ENCODE results near the gene KRT86. TPM values are rescaled to one million over a fixed set of nuclear protein-coding genes. Genes with fewer than 3 reads are reported as not detected.
"Not testable (repeated sequence)": the region's sequence is repeated elsewhere in the genome, so short reads cannot be mapped to it uniquely, and the experiment has no call there.

The KRT86 gene
- total and polyA plus RNA-seq, 10 donors: 0.08 to 0.26 (median 0.13) TPM; not detected in 6

DNA sequence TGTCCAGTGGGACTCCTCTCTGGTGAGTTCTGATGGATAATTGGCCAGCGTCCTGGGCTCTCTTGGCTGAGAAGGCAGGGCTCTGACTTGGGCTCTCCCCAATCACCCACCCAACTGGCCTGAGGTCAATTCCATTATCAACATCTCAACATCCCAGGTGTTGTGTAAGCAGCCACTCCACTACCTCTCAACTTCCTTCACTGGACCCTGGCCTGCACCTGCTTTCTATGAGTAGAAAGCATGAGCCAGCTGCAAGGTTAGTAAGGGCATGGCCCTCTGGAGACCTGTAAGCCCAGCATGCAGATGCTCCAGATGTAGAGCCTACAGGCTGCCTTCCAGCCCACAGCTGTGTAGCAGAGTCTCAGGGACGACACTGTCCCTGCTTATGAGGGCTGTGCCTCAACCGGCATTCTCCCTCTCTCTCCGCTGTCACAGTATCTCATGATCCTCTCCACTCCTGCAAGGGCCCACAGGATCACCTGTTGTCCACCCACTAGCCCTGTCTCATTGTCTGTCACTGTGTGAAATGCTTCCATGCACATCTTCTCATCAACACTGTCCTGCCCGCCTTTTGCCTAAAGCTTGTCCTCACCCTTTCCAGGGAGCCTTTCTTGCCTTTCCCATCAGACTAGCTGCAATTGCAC is 22.2 kb downstream of the KRT86 start:
- intact Hi-C loops (cut with DNase I; ENCODE audit: low total_unique reads): no loop called here
- H3K27me3 ChIP-seq (replicated peaks in 1 of 7): peaks cover 0 to 24% (median 0%) of the 10 kb centered on the region in 7 donors
- peak; percentile 41 for DNase-seq
- H3K4me1 ChIP-seq: no peaks in the 10 kb centered on the region
- no peak overlapping the region for H3K4me3 ChIP-seq
- TF ChIP-seq POLR2A (IDR thresholded peaks at IDR 0.05): no peak
- no peak for TF ChIP-seq POLR2AphosphoS5 (IDR thresholded peaks at IDR 0.05)
- TF ChIP-seq, protein P1, sequence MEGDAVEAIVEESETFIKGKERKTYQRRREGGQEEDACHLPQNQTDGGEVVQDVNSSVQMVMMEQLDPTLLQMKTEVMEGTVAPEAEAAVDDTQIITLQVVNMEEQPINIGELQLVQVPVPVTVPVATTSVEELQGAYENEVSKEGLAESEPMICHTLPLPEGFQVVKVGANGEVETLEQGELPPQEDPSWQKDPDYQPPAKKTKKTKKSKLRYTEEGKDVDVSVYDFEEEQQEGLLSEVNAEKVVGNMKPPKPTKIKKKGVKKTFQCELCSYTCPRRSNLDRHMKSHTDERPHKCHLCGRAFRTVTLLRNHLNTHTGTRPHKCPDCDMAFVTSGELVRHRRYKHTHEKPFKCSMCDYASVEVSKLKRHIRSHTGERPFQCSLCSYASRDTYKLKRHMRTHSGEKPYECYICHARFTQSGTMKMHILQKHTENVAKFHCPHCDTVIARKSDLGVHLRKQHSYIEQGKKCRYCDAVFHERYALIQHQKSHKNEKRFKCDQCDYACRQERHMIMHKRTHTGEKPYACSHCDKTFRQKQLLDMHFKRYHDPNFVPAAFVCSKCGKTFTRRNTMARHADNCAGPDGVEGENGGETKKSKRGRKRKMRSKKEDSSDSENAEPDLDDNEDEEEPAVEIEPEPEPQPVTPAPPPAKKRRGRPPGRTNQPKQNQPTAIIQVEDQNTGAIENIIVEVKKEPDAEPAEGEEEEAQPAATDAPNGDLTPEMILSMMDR (IDR thresholded peaks at IDR 0.05 in 8 of 11, conservative IDR thresholded peaks at IDR 0.05 in 3 of 11): no peak
- WGBS, 5 donors: 86 to 100% (median 89%) methylated on average over 4 to 5 of the region's 5 CpGs
- no peak overlapping the region for H3K27ac ChIP-seq
- H3K36me3 ChIP-seq: no peaks in the 10 kb centered on the region
- H3K9me3 ChIP-seq: no peaks in the 10 kb centered on the region

DNA sequence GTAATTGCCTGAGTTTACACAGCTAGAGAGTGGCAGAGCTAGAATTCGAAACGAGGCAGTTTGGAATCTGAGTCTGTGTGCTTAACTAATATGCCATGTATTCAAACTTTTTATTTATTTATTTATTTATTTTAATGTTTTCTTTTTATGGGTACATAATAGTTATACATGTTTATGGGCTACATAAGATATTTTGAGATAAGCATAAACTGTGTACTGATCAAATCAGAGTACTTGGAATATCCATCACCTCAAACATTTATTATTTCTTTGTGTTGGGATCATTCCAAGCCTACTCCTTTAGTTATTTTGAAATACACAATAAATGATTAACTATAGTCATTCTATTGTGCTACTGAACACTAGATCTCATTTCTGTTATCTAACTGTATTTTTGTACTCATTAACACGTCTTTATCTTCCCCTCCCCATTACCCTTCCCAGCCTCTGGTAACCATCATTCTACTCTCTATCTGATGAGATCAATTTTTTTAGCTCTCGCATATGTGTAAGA is 24.3 kb downstream of the KRT86 start:
- H3K4me3 ChIP-seq: no peak overlapping the region
- DNase-seq: no peak
- no peaks in the 10 kb centered on the region for H3K36me3 ChIP-seq
- H3K9me3 ChIP-seq: no peaks in the 10 kb centered on the region
- peaks cover 0 to 24% (median 0%) of the 10 kb centered on the region in 7 donors for H3K27me3 ChIP-seq (replicated peaks in 1 of 7)
- WGBS, 5 donors: 71 to 83% (median 75%) methylated on average over 4 of the region's 4 CpGs
- H3K27ac ChIP-seq: no peak overlapping the region
- no peaks in the 10 kb centered on the region for H3K4me1 ChIP-seq
- TF ChIP-seq, protein P1 (IDR thresholded peaks at IDR 0.05 in 8 of 11, conservative IDR thresholded peaks at IDR 0.05 in 3 of 11): no peak
- TF ChIP-seq POLR2A (IDR thresholded peaks at IDR 0.05) (no peak), POLR2AphosphoS5 (IDR thresholded peaks at IDR 0.05) (no peak)
- intact Hi-C loops (cut with DNase I; ENCODE audit: low total_unique reads): no loop called here

DNA sequence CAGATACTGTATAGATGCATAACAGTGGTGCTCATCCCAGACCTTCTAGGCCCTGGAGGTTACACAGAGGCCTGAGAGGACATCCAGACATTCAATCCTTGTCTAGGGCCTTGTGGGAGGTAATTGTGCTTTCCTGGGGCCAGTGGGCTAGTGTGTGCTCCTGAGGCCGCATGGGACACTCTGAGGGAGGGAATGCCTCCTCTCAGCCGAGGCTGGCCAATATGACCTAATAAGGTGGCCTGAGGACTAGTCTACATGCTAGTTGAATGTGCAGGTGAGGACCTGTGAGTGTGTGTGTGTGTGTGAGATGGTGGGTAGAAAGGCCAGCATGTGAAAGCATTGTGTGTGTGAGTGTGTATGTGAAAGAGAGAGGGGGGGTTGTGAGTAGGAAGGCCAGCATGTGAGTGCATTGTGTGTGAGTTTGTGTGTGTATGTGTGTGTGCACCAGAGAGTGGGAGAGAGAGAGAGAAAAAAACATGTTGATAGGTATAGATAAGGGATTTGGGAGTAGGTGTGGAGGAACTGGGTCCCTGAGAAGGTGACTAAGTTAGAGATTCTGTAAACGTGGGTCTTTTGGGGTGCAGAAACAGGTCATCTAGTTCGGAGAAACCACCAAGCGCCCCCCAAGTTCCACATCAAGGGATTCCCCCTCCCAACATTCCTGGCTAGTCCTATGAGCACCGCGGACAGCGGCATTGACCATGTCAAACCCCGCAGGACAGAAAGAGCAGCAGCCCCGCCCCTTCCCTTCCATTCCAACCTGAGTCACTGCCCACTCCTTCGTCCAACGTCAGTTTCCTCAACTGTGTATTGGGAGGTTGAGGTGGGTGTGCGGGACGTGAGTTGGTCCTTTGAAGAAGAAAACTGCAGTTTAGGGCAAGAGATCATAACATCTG is 26.6 kb downstream of the KRT86 start:
- peak; percentile 34 for DNase-seq
- intact Hi-C loops (cut with DNase I; ENCODE audit: low total_unique reads): no loop called here
- H3K27me3 ChIP-seq (replicated peaks in 1 of 7): peaks cover 0 to 25% (median 0%) of the 10 kb centered on the region in 7 donors
- WGBS, 5 donors: 70 to 79% (median 71%) methylated on average over 14 of the region's 14 CpGs
- no peak overlapping the region for H3K4me3 ChIP-seq
- no peak overlapping the region for H3K27ac ChIP-seq
- peaks cover 0 to 7% (median 0%) of the 10 kb centered on the region in 6 donors for H3K4me1 ChIP-seq
- no peak for TF ChIP-seq POLR2AphosphoS5 (IDR thresholded peaks at IDR 0.05)
- TF ChIP-seq, protein P1 (IDR thresholded peaks at IDR 0.05 in 8 of 11, conservative IDR thresholded peaks at IDR 0.05 in 3 of 11): no peak
- TF ChIP-seq POLR2A (IDR thresholded peaks at IDR 0.05): no peak
- H3K36me3 ChIP-seq: no peaks in the 10 kb centered on the region
- no peaks in the 10 kb centered on the region for H3K9me3 ChIP-seq

DNA sequence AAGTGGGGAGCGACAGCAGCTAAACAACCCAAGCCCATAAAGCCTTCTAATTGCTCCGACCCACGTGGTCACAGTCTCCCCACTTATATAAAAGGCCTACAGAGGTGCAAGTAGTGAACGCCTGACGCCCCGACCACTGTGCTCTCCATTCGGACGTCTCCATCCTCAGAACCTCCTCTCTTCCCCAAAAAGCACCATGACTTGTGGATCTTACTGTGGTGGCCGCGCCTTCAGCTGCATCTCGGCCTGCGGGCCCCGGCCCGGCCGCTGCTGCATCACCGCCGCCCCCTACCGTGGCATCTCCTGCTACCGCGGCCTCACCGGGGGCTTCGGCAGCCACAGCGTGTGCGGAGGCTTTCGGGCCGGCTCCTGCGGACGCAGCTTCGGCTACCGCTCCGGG is 27.3 kb downstream of the KRT86 start:
- WGBS, 5 donors: 84 to 91% (median 88%) methylated on average over 20 to 25 of the region's 31 CpGs
- H3K4me3 ChIP-seq; intact Hi-C loops (cut with DNase I; ENCODE audit: low total_unique reads): not testable (repeated sequence)

DNA sequence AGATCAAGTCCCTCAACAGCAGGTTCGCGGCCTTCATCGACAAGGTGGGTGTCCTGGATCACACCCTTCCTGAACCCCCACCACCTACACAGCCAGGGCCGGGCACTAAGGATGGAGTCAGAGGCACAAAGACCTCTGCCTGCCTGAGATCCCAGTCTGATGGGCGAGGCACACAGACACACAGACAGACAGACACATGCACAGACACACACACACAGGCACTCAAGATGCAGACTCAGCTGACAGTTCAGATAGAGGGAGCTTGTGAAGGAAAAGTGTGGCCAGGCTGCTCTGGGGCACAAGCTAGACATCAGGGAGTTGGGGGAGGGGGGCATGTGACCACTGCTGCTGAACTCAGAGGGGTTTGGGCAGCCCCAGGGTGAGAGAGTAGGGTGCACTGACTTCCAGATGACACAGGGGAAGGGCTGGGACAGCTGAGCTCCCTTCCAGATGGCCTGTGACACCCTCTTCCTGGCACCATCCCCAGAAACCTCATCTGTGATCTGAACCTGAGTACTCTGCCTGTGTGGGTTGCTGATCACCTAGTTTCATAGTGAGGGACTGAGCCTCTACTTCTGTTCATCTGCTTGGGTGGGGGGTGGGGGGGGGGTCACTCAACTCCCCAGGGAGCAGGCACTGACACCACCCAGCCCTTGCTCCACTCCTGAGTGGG is 27.9 kb downstream of the KRT86 start:
- H3K9me3 ChIP-seq; H3K27ac ChIP-seq; H3K4me3 ChIP-seq; H3K36me3 ChIP-seq; H3K4me1 ChIP-seq; DNase-seq; intact Hi-C loops (cut with DNase I; ENCODE audit: low total_unique reads): not testable (repeated sequence)
- H3K27me3 ChIP-seq (replicated peaks in 1 of 7): peaks cover 0 to 28% (median under 1%) of the 10 kb centered on the region in 7 donors
- WGBS, 5 donors: no CpG with 5 or more reads among the region's 5 CpGs

More for the DNA sequence above, 27.3 kb downstream of the KRT86 start:
- H3K4me1 ChIP-seq, H3K36me3 ChIP-seq, H3K27ac ChIP-seq, H3K9me3 ChIP-seq: not testable (repeated sequence)
- H3K27me3 ChIP-seq (replicated peaks in 1 of 7): peaks cover 0 to 25% (median 0%) of the 10 kb centered on the region in 7 donors
- DNase-seq: peak; percentile 15

DNA sequence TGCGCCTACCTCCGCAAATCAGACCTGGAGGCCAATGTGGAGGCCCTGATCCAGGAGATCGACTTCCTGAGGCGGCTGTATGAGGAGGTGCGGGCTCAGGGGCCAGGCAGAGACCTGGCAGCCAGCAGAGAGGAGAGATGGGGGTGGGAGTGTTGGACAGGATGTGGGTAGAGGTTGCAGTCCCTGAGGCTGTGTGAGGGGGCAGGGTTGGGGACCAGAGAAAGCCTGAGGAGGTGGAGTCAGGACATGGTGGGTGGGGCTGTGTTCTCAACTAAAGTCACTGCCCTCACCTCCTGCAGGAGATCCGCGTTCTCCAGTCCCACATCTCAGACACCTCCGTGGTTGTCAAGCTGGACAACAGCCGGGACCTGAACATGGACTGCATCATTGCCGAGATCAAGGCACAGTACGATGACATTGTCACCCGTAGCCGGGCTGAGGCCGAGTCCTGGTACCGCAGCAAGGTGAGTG is 30.5 kb downstream of the KRT86 start:
- peak; percentile 72 for DNase-seq
- H3K4me3 ChIP-seq; H3K36me3 ChIP-seq; H3K27ac ChIP-seq; H3K9me3 ChIP-seq; intact Hi-C loops (cut with DNase I; ENCODE audit: low total_unique reads): not testable (repeated sequence)
- 53 to 68% (median 62%) methylated on average over 15 of the region's 15 CpGs for WGBS, 5 donors
- peaks cover 0 to 20% (median 11%) of the 10 kb centered on the region in 6 donors for H3K4me1 ChIP-seq
- peaks cover 4 to 47% (median 23%) of the 10 kb centered on the region in 7 donors for H3K27me3 ChIP-seq (replicated peaks in 1 of 7)

Data from spleen (tissue), 11 donors.